Medulla oblongata (tissue), 1 donor: ENCODE data around the gene AFAP1L2.

Source experiments
- DNase-seq: peaks from one replicate; pipeline ENCODE4 v3.0.0-alpha.2; 2015; ENCODE audit errors: extremely low spot score

AFAP1L2 gene

GRCh38 chr10:114291516-114291915 is 112.8 kb downstream of the AFAP1L2 start:
- no peak for DNase-seq

- DNase-seq = no peak
These were observed 113.2 kb downstream of the AFAP1L2 start for GRCh38 chr10:114291076-114291475.

- no peak for DNase-seq
These were observed 114.3 kb downstream of the AFAP1L2 start for GRCh38 chr10:114290038-114290437.

- no peak for DNase-seq
These were observed 115.2 kb downstream of the AFAP1L2 start for GRCh38 chr10:114289096-114289436.

- DNase-seq = no peak
These were observed 115.7 kb downstream of the AFAP1L2 start for GRCh38 chr10:114288424-114289095.

GRCh38 chr10:114286921-114287320 is 117.4 kb downstream of the AFAP1L2 start:
- no peak for DNase-seq

GRCh38 chr10:114285961-114286441 is 118.3 kb downstream of the AFAP1L2 start:
- DNase-seq = no peak

- no peak for DNase-seq
These were observed 119.8 kb downstream of the AFAP1L2 start for GRCh38 chr10:114284346-114285071.

GRCh38 chr10:114283535-114284234 is 120.6 kb downstream of the AFAP1L2 start:
- DNase-seq = no peak

GRCh38 chr10:114283091-114283490 is 121.2 kb downstream of the AFAP1L2 start:
- no peak for DNase-seq

GRCh38 chr10:114282526-114282925 is 121.8 kb downstream of the AFAP1L2 start:
- DNase-seq = no peak

- no peak for DNase-seq
These were observed 122.8 kb downstream of the AFAP1L2 start for GRCh38 chr10:114281461-114281860.

GRCh38 chr10:114281006-114281405 is 123.3 kb downstream of the AFAP1L2 start:
- DNase-seq = no peak

- no peak for DNase-seq
These were observed 124.2 kb downstream of the AFAP1L2 start for GRCh38 chr10:114279901-114280644.

- no peak for DNase-seq
These were observed 125.0 kb downstream of the AFAP1L2 start for GRCh38 chr10:114279289-114279688.

GRCh38 chr10:114278884-114279191 is 125.5 kb downstream of the AFAP1L2 start:
- no peak for DNase-seq

GRCh38 chr10:114278140-114278883 is 126.0 kb downstream of the AFAP1L2 start:
- no peak for DNase-seq

GRCh38 chr10:114276671-114277070 is 127.6 kb downstream of the AFAP1L2 start:
- no peak for DNase-seq

GRCh38 chr10:114276066-114276465 is 128.2 kb downstream of the AFAP1L2 start:
- DNase-seq = no peak

- no peak for DNase-seq
These were observed 129.5 kb downstream of the AFAP1L2 start for GRCh38 chr10:114274616-114275453.

- no peak for DNase-seq
These were observed 130.4 kb downstream of the AFAP1L2 start for GRCh38 chr10:114273910-114274309.
